Activated CD8-positive, alpha-beta memory T cell treated with anti-CD3 and anti-CD28 coated beads, Interleukin-2, amount 50 U/mL, for 24 hours (primary cell): ENCODE data around the gene PBX1.

ENCODE experiments used
- DNase-seq: peaks from one replicate; pipeline ENCODE4 v3.0.0-alpha.2; 2020; ENCODE audit errors: extremely low read depth

Gene PBX1

DNA sequence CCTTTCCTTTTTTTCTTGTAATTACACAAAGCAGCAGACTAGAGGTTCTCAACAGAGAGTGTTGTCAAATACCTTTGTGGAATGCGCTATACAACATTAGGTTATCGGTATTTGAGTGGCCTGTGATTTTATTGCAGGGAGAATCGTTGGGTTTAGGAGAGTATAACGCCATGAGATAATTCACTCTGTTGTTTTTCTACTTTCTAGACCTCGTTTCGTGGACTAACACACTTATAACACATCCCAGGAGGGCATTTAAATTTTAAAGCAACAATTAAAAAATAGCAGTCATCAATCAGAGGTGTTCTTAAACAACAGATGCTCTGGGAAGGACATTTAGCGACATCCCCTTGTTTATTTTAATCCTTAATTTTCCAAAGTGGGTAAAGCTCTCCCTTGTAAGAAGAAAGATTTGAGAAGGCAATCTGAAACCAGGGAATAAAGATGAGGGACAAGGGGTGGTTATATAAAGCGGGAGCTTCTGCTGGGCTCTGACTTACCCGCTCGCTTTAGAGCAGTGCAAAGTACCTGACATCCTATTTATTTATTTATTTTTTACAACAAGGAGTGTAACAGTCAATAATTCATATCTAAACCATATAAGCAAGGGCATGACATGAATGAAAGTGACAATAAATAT, 4.9 kb downstream of the PBX1 start:
- DNase-seq = no peak

DNA sequence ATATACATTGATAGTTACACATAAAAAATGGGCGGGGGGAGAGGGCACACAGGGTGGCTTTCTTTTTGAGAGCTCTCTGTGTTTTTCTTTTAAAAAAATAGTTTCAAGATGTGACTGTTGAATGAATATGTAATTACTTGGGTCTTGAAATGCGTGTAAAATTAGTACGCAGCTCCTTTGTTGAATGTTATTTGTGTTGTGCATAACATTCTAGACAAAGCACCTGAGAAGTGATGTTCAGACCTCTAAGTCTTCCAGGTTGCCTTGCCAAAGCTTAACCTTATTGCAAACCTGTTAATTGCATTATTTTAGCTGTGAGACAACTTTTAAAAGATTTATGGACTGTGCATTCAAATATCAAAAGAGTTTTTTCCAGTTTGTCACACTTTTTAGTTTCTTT, 5.4 kb downstream of the PBX1 start:
- DNase-seq = no peak

GRCh38 chr1:164565357-164565756, 6.4 kb downstream of the PBX1 start:
- DNase-seq = no peak

DNA sequence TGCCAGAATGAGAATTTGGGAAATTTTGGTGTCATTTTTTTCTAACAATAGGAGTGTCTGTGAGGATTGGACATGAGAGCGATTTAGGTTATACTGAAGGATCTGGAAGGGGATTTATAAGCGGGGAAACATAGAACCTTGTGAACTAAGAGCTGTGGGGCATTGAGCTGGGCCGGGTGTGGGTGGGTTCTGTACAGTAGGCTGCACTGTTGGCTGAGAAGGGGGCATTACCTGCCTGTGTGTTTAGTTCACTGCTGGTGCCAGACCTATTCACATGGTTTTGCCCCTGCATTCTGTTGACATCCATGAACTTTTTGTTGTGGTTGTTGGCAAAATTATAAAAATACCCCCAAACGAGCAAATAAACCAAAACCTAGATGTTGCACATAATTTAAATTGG, 8.8 kb downstream of the PBX1 start:
- DNase-seq = no peak

GRCh38 chr1:164569241-164569640, 10.3 kb downstream of the PBX1 start:
- no peak for DNase-seq

DNA sequence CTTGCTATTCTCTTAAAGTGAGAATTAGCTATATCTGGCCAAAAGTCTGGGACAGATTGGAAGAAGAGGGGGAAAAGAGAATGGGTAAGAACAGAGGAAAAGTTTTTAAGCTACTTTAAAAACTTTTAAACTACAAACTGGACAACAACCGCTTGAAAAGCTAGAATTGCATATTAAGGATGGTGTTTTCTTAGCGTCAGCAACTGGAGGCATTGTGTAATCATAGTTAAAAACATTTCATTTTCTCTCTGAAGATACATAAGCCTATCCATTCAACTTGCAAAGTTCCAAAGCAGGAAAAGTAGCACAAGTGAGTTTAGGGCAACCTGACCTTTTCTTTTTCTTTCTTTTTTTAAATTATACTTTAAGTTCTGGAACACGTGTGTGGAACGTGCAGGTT, 10.9 kb downstream of the PBX1 start:
- no peak for DNase-seq

GRCh38 chr1:164571333-164571732, 12.3 kb downstream of the PBX1 start:
- no peak for DNase-seq

GRCh38 chr1:164575356-164575886, 16.4 kb downstream of the PBX1 start:
- no peak for DNase-seq

DNA sequence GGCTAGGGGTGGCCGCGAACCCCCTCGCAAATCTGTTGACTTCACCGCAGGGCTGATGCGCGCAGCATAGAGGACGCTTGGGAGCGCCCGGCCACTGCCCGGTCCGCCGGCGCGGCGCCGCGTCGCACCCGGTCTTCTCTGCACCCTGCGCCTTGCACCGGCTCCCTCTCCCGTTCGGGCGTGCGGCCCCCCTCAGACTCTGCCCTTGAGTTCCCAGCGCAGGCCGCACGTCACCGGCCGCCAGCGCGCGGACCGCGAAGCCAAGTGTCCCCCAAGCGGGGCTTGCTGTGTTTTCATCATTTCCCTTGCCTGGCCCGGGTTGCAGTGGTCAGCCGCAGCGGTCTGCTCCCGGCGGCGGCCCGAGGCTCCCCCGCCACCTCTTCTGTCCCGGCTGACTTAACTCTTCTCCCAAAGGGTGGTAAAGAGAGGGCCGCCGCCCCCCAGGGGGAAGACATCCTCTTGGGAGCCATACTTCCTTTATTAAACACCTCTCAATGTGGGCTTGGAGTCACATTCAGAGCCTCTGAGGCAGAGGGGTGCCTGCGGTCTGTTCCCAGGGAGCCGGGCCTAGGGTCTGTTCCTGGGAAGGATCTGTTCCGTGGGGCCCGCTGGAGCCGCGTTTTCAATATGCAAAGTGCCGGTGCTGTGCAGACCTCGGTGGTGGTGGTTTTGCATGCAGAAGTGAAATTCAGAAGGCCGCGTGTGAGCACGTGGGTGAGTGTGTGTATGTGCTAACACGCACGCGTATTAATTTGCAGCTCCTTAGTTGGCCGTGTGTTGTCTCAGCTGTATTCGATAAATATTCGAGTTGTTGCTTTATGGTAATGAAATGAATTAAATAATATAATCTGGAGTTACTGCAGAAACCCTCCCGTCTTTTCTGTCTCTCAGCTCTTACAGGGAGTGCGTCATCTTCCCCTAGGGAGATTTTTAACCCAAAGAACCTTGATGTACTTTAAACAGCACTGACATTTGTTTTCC, 17.6 kb downstream of the PBX1 start:
- no peak for DNase-seq

GRCh38 chr1:164577291-164577690, 18.3 kb downstream of the PBX1 start:
- no peak for DNase-seq

DNA sequence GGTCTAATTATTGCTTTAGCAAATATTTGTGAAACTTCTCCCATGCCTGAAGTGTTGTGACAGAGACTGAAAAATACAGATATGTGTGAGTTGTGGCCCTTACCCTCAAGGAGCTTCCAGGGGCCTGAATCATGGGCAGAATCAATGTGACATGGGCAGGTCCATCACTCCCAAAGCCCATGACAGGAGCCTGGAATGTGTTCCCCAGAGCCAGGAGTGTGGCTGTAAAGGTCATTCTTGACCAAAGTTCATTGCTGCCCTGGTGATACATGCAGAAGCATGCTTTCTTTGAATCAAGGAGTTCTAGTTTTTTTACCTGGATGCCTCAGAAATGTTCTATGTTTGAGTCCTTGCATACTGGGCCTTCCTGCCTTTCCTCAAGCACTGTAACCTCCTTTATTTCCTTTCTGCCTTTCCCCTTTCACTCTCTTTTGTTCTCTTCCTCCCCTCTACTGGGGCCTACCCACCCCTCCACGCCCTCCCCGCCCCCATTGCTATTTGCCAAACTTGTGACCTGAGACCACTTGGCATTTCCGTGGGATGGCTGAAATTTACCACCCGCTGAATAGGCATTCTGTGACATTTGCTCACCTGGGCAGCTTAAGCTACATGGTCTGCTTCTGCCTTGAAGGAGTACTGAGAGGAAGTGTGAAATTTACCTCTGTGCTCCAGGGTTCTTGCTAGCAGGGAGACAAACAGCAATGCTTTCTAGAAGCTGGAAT, 19.7 kb downstream of the PBX1 start:
- no peak for DNase-seq

- no peak for DNase-seq
Observed at GRCh38 chr1:164579381-164579780, 20.4 kb downstream of the PBX1 start.

DNA sequence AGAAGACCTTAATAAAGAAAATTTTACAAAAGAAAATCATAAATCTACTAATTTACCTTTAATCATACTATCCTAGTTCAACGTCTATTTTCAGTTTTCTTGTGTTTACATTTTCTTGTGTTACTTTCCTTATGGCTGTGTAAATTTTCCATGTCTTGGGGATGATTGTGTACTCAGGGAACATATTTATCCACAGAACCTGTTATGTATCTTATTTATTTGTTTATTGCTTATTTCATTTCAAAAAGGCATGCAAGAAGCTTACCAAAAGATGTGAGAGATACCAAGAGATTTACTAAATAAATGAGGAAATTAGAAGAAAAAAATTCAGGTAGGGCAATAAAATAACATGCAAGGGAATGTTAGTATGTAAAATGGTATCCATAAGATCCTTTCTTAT, 22.8 kb downstream of the PBX1 start:
- no peak for DNase-seq

GRCh38 chr1:164583196-164583595, 24.2 kb downstream of the PBX1 start:
- DNase-seq = no peak

DNA sequence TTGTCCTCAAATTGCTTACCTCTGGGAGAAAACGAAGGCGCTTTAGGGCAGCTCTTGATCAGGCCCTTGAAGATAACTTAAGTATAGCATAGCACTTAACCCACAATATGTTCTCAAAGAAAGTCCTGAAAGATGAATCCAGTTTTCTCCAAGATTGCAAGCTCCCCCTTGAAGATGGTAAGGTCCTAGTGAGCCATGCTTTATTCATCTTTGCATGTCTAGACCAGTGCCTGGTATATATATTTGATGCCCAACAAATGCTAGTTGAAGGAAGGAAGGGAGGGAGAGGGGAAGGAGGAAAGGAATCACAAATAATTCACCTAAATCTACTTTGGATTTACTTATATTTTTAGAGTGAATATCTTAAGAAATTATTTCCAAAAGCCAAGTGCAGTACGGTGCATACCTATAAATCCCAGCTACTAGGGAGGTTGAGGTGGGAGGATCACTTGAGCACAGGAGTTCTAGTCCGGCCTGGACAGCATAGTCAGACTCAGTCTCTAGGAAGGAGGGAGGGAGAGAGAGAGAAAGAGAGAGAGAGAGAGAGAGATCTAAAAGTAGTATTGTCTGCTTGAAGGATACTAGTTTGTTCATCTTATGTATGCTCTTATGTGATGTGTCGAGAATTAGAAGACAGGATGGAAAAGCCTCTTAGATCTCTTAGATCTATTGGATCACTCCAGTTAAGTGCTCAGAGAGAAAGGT, 25.0 kb downstream of the PBX1 start:
- DNase-seq = no peak

DNA sequence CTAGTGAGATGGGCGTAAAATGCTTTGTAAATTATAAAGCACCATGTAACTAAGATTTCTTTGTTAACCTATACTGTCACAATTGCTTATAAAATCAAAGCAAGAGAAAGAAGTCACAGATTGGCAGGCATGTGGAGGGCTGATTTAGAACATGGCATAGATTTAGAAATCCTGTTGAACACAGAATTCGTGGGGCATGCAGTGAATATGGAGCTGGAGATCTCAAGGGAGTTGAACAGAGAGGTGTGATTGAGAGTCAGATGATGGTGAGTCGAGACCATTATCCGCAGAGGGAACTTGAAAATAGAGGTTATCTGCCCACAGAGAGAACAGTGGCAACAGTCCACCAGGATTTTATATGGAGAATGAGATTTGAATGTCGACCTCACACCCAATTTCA, 27.6 kb downstream of the PBX1 start:
- DNase-seq = no peak

- DNase-seq = no peak
Observed at GRCh38 chr1:164587617-164588501, 28.9 kb downstream of the PBX1 start.

GRCh38 chr1:164588516-164589341, 29.7 kb downstream of the PBX1 start:
- DNase-seq = no peak

DNA sequence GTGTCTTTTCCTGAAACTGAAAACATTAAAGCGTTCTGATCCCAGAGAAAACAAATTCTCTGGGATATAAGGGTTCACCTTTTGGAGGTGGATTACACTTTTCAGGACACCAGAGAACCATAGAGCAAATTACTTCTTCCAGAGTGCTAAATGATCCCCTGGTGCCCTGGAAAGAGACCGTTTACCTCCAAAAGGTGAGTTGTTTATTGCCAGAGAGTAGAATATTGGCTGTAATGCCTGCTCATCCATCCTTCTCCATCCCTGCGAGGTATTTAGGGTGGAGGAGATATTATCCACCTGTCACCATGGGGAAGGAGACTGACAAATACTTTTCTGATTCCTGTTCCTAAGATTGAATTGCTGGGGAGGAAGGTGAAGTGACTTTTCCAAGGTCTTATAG, 30.4 kb downstream of the PBX1 start:
- no peak for DNase-seq
